HG03520 (cell line): ENCODE data around the gene ZNF225.
A peak's percentile ranks its signal among the peaks of the same experiment; 100 is the strongest.
"Not testable (repeated sequence)": the region's sequence is repeated elsewhere in the genome, so short reads cannot be mapped to it uniquely, and the experiment has no call there.

Experiments
- ATAC-seq: cut with Tn5 transposase; IDR thresholded peaks from one replicate; pipeline ENCODE4 v1.9.1; 2021; ENCODE audit warnings: mild to moderate bottlenecking, moderate library complexity; ENCODE audit not compliant: unreplicated experiment

The ZNF225 gene

DNA sequence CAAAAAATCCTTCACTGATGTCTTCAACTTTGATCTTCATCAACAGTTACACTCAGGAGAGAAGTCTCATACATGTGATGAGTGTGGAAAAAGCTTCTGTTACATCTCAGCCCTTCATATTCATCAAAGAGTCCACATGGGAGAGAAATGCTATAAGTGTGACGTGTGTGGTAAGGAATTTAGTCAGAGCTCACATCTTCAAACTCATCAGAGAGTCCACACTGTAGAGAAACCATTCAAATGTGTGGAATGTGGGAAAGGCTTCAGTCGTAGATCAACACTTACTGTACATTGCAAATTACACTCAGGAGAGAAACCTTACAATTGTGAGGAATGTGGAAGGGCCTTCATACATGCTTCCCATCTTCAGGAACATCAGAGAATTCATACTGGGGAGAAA lies 43.3 kb downstream of the ZNF225 start:
- ATAC-seq = no peak

DNA sequence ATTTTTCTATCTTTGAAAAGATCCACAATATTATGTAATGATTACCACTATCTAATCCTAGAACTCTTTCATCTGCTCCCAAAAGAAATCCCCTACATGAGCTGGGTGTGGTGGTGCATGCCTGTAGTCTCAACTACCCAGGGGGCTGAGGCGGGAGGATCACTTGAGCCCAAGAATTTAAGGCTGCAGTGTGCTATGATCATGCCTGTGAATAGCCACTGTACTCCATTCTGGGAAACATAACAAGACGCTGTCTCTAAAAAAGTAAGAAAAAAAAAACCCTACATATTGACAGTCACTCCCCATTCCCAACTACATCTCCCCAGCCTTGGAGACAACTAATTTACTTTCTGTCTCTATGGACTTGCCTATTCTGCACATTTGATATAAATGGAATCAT lies 50.6 kb downstream of the ZNF225 start:
- no peak for ATAC-seq

DNA sequence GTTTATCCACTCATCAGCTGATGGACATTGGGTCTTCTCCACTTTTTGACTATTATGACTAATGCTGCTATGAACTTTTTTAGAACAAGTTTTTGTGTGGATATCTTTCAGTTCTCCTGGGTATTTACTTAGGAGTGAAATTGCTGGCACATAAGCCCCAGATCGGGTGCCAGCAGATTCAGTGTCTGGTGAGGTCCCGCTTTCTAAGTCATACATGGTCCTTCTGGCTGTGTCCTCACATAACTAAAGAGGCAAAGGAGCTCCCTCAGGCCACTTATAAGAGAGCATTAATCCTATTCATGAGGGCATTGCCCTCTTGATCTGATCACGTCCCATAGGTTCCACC lies 51.1 kb downstream of the ZNF225 start:
- no peak for ATAC-seq

DNA sequence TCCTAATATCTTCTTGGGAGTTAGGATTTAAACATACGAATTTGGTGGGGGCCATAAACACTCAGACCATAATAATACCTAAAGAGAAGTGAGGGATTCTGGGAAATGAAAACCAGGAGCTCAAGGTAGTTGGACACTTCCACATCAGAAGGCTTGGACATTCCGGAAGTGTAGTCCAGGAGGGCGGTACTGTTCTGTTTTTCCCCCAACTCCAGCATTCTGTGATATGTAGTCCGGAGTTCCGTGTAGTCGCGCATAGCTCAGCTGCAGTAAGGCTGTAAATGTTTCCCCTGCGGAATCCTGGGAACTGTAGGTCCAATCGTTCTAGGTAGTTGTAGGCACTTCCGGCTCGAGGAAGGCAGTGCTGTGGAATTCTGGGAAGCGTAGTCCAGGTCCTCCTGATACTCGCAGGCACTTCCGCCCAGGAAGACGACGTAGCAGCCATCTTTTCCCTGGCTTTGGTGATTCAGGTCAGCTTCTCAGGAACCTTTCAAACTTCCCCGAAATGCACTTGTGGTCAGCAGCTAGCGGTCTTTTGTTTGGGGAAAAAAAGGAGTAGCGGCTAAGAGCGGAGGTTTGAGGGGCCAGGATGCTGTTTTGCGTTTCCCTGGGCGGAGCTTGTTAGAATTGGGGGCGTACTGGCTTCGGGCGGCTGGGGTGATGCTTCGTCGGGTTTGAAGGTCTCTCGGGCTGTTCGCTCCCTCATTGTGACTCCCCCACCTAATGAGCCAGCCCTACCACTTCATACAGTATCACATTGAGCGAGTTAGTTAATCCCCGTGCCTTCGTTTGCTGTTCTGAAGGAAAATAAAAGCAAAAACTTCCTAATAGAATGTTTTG lies 51.7 kb downstream of the ZNF225 start, which contains the start of gene ZNF226:
Gene ZNF226 (plus strand): TSS at position 428 of the 840 bp plus-strand sequence. CDS start 4,981 bp downstream, outside the sequence.
- peak; percentile 81 for ATAC-seq

DNA sequence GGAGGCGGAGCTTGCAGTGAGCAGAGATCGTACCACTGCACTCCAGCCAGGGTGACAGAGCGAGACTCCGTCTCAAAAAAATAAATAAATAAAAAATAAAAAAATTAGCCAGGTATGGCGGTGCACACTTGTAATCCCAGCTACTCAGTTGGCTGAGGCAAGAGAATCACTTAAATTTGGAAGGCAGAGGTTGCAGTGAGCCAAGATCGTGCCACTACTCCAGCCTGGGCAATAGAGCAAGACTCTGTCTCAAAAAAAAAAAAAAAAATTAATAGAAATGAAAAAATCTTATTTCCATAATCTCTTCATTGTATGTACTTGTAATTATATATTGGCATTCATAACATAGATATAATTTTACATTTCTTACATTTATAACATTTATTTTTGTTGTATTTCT lies 57.5 kb downstream of the ZNF225 start:
- ATAC-seq = not testable (repeated sequence)

DNA sequence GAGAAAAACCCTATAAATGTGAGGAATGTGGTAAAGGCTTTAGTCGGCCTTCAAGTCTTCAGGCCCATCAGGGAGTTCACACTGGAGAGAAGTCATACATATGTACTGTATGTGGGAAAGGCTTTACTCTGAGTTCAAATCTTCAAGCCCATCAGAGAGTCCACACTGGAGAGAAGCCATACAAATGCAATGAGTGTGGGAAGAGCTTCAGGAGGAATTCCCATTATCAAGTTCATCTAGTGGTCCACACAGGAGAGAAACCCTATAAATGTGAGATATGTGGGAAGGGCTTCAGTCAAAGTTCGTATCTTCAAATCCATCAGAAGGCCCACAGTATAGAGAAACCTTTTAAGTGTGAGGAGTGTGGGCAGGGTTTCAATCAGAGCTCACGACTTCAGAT lies 63.4 kb downstream of the ZNF225 start:
- no peak for ATAC-seq

DNA sequence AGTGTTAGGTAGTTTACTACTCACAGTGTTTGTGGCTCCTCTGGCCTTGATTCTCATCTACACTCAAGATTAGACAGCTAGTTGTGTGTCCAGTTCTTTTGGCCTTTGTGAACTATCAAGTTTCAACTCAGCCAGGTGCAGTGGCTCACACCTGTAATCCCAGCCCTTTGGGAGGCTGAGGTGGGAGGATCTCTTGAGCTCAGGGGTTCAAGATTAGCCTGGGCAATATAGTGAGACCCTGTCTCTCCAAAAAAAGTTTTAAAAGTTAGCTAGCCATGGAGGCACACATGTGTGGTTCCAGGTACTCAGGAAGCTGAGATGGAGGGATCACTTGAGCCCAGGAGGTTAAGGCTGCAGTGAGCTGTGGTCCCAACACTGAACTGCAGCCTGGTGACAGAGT lies 67.8 kb downstream of the ZNF225 start:
- no peak for ATAC-seq

DNA sequence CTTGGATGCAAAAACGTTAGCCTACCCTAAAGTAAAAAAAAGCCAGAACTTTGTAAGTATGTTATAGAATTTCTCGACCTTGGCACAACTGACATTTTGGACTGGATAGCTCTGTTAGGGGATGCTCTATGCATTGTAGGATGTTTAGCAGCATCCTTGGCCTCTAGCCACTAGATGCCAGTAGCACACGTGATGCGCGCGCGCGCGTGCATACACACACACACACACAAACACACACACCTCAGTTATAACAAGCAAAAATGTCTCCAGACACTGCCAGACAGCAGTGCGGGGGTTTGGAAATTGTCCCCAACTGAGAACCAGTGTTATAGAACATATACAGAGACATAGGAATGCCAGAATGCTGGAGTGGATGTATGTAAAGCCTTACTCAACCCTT lies 68.9 kb downstream of the ZNF225 start:
- no peak for ATAC-seq
